ENCODE results near the gene NXN.
A peak's percentile ranks its signal among the peaks of the same experiment; 100 is the strongest.
"Not testable (repeated sequence)": the region's sequence is repeated elsewhere in the genome, so short reads cannot be mapped to it uniquely, and the experiment has no call there.

Gene NXN

GRCh38 chr17:909642-910323 is 69.8 kb downstream of the NXN start:
- no peaks in the 10 kb centered on the region for H3K9me3 ChIP-seq (ENCODE audit: control insufficient read depth, low read length)
- no peaks in the 10 kb centered on the region for H3K36me3 ChIP-seq (ENCODE audit: control insufficient read depth, insufficient read depth, low read length, severe bottlenecking)
- H3K4me1 ChIP-seq (ENCODE audit: control insufficient read depth, insufficient read depth, low read length) = peaks cover 25% of the 10 kb centered on the region
- no peak overlapping the region for H3K9ac ChIP-seq (ENCODE audit: low read length)
- DNase-seq (ENCODE audit: low read depth) = no peak
- H3K27me3 ChIP-seq (replicated peaks; ENCODE audit: control insufficient read depth, insufficient read depth, low read length) = no peaks in the 10 kb centered on the region
- peak overlapping the region; percentile 33 for H3K4me3 ChIP-seq (ENCODE audit: low read length)

GRCh38 chr17:907725-908124 is 71.9 kb downstream of the NXN start:
- H3K36me3 ChIP-seq (ENCODE audit: control insufficient read depth, insufficient read depth, low read length, severe bottlenecking) = no peaks in the 10 kb centered on the region
- DNase-seq (ENCODE audit: low read depth) = no peak
- H3K9ac ChIP-seq (ENCODE audit: low read length) = no peak overlapping the region
- no peaks in the 10 kb centered on the region for H3K27me3 ChIP-seq (replicated peaks; ENCODE audit: control insufficient read depth, insufficient read depth, low read length)
- H3K4me3 ChIP-seq (ENCODE audit: low read length) = no peak overlapping the region
- peaks cover 32% of the 10 kb centered on the region for H3K4me1 ChIP-seq (ENCODE audit: control insufficient read depth, insufficient read depth, low read length)
- H3K9me3 ChIP-seq (ENCODE audit: control insufficient read depth, low read length) = no peaks in the 10 kb centered on the region

DNA sequence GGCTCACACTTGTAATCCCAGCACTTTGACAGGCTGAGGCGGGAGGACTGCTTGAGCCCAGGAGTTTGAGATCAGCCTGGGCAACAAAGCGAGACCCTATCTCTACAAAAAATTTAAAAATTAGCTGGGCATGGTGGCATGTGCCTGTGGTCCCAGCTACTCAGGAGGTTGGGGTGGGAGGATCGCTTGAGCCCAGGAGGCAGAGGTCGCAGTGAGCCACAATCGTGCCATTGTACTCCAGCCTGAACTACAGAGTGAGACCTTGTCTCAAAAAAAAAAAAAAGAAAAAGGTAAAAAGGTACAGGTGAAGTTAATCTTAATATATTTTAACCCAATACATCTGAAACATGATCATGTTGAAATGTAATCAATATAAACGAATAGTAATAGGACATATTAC is 73.9 kb downstream of the NXN start:
- peaks cover 45% of the 10 kb centered on the region for H3K4me1 ChIP-seq (ENCODE audit: control insufficient read depth, insufficient read depth, low read length)
- not testable (repeated sequence) for H3K9ac ChIP-seq (ENCODE audit: low read length); DNase-seq (ENCODE audit: low read depth); H3K36me3 ChIP-seq (ENCODE audit: control insufficient read depth, insufficient read depth, low read length, severe bottlenecking); H3K9me3 ChIP-seq (ENCODE audit: control insufficient read depth, low read length); H3K4me3 ChIP-seq (ENCODE audit: low read length); H3K27me3 ChIP-seq (replicated peaks; ENCODE audit: control insufficient read depth, insufficient read depth, low read length)

- no peaks in the 10 kb centered on the region for H3K27me3 ChIP-seq (replicated peaks; ENCODE audit: control insufficient read depth, insufficient read depth, low read length)
- H3K36me3 ChIP-seq (ENCODE audit: control insufficient read depth, insufficient read depth, low read length, severe bottlenecking) = no peaks in the 10 kb centered on the region
- H3K4me1 ChIP-seq (ENCODE audit: control insufficient read depth, insufficient read depth, low read length) = peaks cover 34% of the 10 kb centered on the region
- no peak overlapping the region for H3K9ac ChIP-seq (ENCODE audit: low read length)
- DNase-seq (ENCODE audit: low read depth) = peak; percentile 93
- H3K4me3 ChIP-seq (ENCODE audit: low read length) = no peak overlapping the region
- no peaks in the 10 kb centered on the region for H3K9me3 ChIP-seq (ENCODE audit: control insufficient read depth, low read length)
Measured at GRCh38 chr17:903691-904481, 75.7 kb downstream of the NXN start.

DNA sequence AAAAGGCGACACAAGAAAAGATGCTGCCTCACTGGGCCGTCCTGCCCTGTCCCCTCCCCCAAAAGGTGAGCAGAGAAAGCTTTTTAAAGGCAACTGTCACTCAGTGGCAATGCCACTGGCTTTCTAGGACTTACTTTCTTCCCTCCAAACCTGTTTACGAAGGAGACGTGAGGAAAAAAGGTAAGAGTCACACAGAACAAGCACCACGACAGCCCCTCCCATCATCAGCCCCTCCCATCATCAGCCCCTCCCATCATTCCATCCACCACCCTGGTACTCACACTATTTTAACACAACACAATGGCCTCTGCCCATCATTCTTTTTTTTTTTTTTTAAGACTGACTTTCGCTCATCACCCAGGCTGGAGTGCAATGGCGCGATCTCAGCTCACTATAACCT is 77.1 kb downstream of the NXN start:
- H3K9ac ChIP-seq (ENCODE audit: low read length) = no peak overlapping the region
- DNase-seq (ENCODE audit: low read depth) = no peak
- H3K36me3 ChIP-seq (ENCODE audit: control insufficient read depth, insufficient read depth, low read length, severe bottlenecking) = no peaks in the 10 kb centered on the region
- no peak overlapping the region for H3K4me3 ChIP-seq (ENCODE audit: low read length)
- H3K9me3 ChIP-seq (ENCODE audit: control insufficient read depth, low read length) = no peaks in the 10 kb centered on the region
- no peaks in the 10 kb centered on the region for H3K27me3 ChIP-seq (replicated peaks; ENCODE audit: control insufficient read depth, insufficient read depth, low read length)
- H3K4me1 ChIP-seq (ENCODE audit: control insufficient read depth, insufficient read depth, low read length) = peaks cover 30% of the 10 kb centered on the region

DNA sequence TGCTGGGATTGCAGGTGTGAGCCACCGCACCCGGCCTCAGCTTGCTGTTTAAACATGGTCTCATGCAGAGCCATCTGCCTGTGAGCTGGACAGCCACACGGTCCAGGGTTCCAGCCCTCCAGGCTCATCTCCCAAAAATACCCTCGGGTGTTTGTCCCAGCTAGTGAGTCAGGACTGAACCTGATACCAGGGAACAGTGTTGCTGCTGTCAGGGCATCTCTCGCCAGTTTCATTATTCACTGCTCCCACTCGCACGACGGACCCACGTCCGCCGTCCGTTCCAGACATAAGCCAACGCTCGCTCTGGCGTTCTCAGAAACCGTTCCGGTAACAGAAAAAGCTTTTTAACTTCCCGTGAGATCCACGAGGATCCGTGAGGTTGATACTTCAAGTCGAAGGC is 77.6 kb downstream of the NXN start:
- Histone ChIP-seq H3K4me1 (ENCODE audit: control insufficient read depth, insufficient read depth, low read length) (peaks cover 31% of the 10 kb centered on the region), H3K9me3 (ENCODE audit: control insufficient read depth, low read length) (no peaks in the 10 kb centered on the region), H3K9ac (ENCODE audit: low read length) (peak overlapping the region; percentile 16), H3K4me3 (ENCODE audit: low read length) (no peak overlapping the region), H3K36me3 (ENCODE audit: control insufficient read depth, insufficient read depth, low read length, severe bottlenecking) (no peaks in the 10 kb centered on the region), H3K27me3 (replicated peaks; ENCODE audit: control insufficient read depth, insufficient read depth, low read length) (no peaks in the 10 kb centered on the region)
- no peak for DNase-seq (ENCODE audit: low read depth)

- H3K27me3 ChIP-seq (replicated peaks; ENCODE audit: control insufficient read depth, insufficient read depth, low read length) = no peaks in the 10 kb centered on the region
- peak overlapping the region; percentile 60 for H3K4me3 ChIP-seq (ENCODE audit: low read length)
- peak; percentile 17 for DNase-seq (ENCODE audit: low read depth)
- H3K9ac ChIP-seq (ENCODE audit: low read length) = peak overlapping the region; percentile 16
- peaks cover 35% of the 10 kb centered on the region for H3K4me1 ChIP-seq (ENCODE audit: control insufficient read depth, insufficient read depth, low read length)
- no peaks in the 10 kb centered on the region for H3K36me3 ChIP-seq (ENCODE audit: control insufficient read depth, insufficient read depth, low read length, severe bottlenecking)
- H3K9me3 ChIP-seq (ENCODE audit: control insufficient read depth, low read length) = no peaks in the 10 kb centered on the region
Measured at GRCh38 chr17:901191-901950, 78.2 kb downstream of the NXN start.

GRCh38 chr17:900336-900934 is 79.1 kb downstream of the NXN start:
- H3K4me3 ChIP-seq (ENCODE audit: low read length) = no peak overlapping the region
- H3K9ac ChIP-seq (ENCODE audit: low read length) = no peak overlapping the region
- no peak for DNase-seq (ENCODE audit: low read depth)
- H3K9me3 ChIP-seq (ENCODE audit: control insufficient read depth, low read length) = no peaks in the 10 kb centered on the region
- peaks cover 35% of the 10 kb centered on the region for H3K4me1 ChIP-seq (ENCODE audit: control insufficient read depth, insufficient read depth, low read length)
- H3K36me3 ChIP-seq (ENCODE audit: control insufficient read depth, insufficient read depth, low read length, severe bottlenecking) = no peaks in the 10 kb centered on the region
- no peaks in the 10 kb centered on the region for H3K27me3 ChIP-seq (replicated peaks; ENCODE audit: control insufficient read depth, insufficient read depth, low read length)

GRCh38 chr17:897970-898619 is 81.5 kb downstream of the NXN start:
- no peak for DNase-seq (ENCODE audit: low read depth)

DNA sequence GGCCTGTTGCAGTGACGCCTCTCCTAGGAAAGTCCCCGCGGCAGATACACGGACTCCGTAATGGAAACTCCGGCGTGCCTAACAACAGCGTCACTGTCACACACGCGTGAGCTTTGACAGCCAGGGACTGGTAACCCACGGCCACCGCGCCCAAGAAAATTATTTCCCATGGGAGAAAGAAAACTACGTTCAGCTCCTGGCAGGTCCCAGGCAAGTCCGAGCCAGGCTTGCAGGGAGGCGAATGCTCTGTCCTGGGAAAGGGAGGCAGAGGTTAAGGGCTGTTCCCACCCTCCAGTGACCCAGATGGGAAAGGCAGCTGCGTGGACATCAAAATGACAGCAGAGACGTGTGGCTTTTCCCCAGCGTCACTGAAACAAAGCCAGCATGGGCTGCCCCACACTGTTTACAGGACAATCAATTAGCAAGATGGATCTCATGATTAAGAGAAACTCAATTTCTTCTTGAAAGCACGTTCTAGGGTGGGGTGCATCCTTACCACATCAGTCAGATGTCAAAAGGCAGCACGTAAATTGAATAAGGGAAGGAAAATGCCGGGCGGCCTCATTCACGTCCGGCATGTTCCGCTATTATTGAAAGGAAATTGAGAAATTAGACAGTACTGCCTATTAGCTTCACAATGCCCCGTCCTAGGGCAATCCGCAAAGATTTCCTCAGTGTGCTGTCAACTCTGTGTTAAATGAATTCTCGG is 82.5 kb downstream of the NXN start:
- no peaks in the 10 kb centered on the region for H3K36me3 ChIP-seq (ENCODE audit: control insufficient read depth, insufficient read depth, low read length, severe bottlenecking)
- H3K9ac ChIP-seq (ENCODE audit: low read length) = no peak overlapping the region
- H3K4me3 ChIP-seq (ENCODE audit: low read length) = peak overlapping the region; percentile 31
- H3K27me3 ChIP-seq (replicated peaks; ENCODE audit: control insufficient read depth, insufficient read depth, low read length) = no peaks in the 10 kb centered on the region
- no peak for DNase-seq (ENCODE audit: low read depth)
- H3K4me1 ChIP-seq (ENCODE audit: control insufficient read depth, insufficient read depth, low read length) = peaks cover 25% of the 10 kb centered on the region
- no peaks in the 10 kb centered on the region for H3K9me3 ChIP-seq (ENCODE audit: control insufficient read depth, low read length)

More at GRCh38 chr17:897970-898619, 81.5 kb downstream of the NXN start:
- no peaks in the 10 kb centered on the region for H3K9me3 ChIP-seq (ENCODE audit: control insufficient read depth, low read length)
- H3K36me3 ChIP-seq (ENCODE audit: control insufficient read depth, insufficient read depth, low read length, severe bottlenecking) = no peaks in the 10 kb centered on the region
- H3K4me3 ChIP-seq (ENCODE audit: low read length) = no peak overlapping the region
- H3K4me1 ChIP-seq (ENCODE audit: control insufficient read depth, insufficient read depth, low read length) = peaks cover 28% of the 10 kb centered on the region
- H3K9ac ChIP-seq (ENCODE audit: low read length) = no peak overlapping the region
- H3K27me3 ChIP-seq (replicated peaks; ENCODE audit: control insufficient read depth, insufficient read depth, low read length) = no peaks in the 10 kb centered on the region
